HG03139 (cell line): ENCODE results near the gene SGPL1.
A peak's percentile ranks its signal among the peaks of the same experiment; 100 is the strongest.

ENCODE experiments used
- ATAC-seq: cut with Tn5 transposase; IDR thresholded peaks from one replicate; pipeline ENCODE4 v1.9.1; 2021; ENCODE audit not compliant: unreplicated experiment

SGPL1 gene

GRCh38 chr10:70809726-70810125, 6.0 kb upstream of the SGPL1 start:
- no peak for ATAC-seq

GRCh38 chr10:70810967-70811366, 4.8 kb upstream of the SGPL1 start:
- ATAC-seq, result no peak

DNA sequence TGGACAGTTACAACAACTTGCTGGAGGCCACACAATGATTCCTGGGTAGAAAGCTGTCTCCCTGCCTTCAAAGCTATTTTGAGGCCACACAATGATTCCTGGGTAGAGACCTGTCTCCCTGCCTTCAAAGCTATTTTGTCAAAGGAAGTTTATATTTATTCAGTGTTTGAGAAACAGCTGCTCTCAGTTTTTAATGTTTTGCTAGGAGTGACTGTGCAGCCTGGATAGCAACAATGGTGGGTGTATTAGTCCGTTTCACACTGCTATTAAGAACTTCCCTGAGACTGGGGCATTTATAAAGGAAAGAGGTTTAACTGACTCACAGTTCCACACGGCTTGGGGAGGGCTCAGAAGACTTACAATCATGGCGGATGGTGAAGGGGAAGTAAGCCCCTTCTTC, 3.9 kb upstream of the SGPL1 start:
- no peak for ATAC-seq

GRCh38 chr10:70812814-70813213, 2.9 kb upstream of the SGPL1 start:
- ATAC-seq, result no peak

GRCh38 chr10:70814126-70814525, 1.6 kb upstream of the SGPL1 start:
- no peak for ATAC-seq

- ATAC-seq, result peak; percentile 41
Measured at GRCh38 chr10:70816220-70816894, 609 bp downstream of the SGPL1 start.

DNA sequence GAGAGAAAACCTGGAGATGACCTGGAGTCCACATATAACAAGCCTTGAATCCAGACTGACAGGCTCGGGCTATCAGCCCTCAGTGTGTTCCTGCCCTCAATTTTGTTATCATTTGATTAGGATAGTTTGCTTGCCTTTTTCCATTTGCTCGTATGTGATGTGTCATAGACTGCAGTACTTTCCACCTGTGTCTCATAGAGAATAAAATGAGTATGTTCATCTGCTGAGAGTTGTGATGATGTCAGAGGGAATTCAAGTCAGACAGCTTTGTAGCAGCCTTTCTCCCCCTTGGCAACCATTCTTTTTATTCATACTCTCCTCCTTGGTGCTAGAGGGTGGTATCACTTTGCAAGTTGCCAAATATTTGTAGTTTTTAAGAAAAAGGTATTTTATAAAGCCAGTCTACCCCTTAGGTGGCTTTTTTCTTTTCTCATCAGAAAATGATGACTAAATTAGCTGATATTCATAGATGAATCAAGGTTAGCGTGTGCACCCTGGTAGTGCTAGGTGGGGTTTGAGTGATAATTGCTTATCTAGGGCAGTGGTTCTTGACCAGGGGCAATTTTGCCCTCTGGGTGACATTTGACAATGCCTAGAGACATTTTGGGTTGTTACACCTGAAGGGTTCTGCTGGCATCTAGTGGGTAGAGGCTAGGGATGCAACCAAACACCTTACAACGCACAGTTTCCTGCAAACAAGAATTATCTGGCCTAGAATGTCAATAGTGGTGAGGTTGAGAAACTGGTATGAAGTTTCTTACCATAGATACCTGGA, 5.4 kb downstream of the SGPL1 start:
- no peak for ATAC-seq

DNA sequence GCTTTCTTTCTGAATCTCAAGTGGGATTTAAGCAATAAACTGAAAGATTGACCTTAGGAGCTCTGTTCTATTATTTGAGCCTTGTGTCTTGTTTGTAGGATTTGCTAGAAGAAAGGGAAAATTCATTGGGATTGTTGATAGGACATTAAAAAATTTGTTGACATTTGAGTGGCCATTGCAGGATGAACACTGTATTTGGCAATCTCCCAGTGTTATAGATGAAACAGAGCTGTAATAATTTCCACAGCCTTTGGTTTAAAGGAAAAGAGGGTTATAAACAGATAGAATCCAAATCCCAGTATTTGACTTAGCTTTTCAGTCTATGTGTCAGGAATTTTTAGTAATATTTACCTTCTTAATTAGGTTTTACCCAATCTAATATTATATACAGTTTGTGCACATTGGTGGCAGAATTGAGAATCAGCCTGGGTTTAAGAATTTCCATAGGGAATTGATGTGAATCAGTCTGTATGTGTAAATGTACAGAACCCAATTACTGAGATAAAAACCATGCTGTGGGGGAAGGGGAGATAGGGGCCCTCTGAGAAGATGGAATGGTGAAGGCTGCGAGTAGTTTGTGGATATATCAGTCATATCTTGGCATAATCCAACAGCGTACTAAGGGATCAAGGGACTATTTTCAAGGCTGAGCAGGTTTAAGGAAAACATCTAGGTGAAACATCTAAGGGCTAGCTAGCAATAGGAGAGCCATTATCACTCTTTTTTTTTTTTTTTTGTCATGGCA, 6.5 kb downstream of the SGPL1 start:
- ATAC-seq, result no peak

- ATAC-seq, result no peak
Measured at GRCh38 chr10:70827086-70827757, 11.5 kb downstream of the SGPL1 start.

- no peak for ATAC-seq
Measured at GRCh38 chr10:70828923-70829322, 13.2 kb downstream of the SGPL1 start.

DNA sequence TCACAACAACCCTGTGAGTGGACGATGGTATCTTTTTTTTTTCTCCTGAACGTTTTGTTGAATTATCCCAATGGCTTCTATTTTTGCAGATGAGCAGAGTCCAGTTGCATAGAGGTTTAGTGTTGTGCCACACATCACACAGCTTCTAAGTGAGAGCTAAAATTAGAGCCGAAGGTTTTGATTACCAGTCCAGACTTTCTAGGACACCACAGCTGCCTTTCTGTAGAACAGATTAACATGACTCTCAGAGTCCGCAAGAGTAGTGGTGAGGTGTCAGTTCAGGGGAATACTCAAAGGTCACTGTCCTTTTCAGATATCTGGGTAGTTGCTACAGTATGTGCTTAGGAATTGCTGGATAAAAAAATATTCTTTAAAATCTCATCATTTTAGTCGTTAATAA, 13.8 kb downstream of the SGPL1 start:
- no peak for ATAC-seq

DNA sequence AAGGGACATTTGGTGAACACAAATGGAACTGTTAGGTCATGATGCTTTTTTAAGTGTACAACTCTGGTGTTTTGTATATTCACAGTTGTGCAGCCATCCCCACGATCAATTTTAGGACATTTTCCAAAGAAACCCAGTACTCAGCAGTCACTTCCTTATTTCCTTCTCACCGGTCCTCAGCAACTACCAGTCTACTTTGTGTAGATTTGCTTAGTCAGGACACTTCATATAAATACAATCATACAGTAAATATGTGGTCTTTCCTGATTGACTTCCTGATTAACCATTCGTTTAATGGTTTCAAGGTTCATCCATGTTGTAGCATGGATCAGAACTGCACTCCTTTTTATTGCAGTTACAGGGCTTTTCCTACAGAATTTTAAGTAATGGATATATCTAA, 14.4 kb downstream of the SGPL1 start:
- no peak for ATAC-seq

- ATAC-seq, result no peak
Measured at GRCh38 chr10:70832221-70832620, 16.5 kb downstream of the SGPL1 start.

DNA sequence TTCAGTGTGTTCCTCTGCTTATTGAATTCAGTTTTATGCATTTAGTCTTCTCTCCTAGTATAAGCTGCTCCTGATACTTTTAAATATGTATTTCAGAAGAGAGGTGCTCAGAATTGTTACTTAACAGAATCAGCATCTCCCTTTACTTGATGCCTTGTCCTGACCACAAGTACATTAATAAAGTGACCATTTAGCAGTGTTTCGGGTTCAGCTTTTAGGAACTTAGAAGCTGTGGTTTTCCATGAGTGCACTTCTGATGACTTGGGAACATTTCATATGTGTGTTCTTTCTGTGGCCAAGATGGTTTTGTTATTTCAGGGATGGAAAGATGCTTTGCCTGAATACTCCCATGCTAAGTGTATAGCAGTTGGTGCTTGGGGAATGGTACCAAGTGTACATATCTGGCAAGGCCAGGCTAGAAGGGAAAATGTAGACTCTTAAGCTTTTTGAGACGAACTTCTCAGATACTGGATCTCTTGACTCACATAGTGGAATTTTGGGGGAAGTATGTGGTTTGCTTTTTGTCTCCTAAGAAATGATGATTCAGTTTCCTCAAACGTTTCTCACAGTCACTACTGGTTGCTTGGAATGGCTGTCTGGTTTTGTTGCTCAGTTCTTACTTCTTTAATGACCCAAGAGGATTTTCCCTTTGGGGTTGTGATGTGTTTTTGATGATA, 17.2 kb downstream of the SGPL1 start:
- no peak for ATAC-seq

- no peak for ATAC-seq
Measured at GRCh38 chr10:70833601-70834000, 17.9 kb downstream of the SGPL1 start.

DNA sequence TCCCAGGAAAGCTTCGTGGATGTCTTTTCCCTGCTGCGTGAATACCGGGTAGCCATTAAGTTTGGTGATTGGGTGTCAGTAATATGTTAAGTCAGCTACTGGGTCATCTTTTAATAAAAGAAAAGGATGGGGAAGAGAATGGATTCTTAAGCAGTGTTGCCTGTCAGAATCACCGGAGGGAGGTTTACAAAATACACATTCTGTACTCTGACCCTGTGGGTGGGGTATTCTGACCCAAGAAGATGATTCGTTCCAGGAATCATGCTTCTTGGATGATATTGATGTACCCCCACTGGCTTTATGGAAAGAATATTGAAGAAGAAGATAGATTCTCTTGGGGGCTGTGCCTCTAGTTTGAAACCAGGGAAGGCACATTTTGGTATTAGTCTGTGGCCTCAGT, 18.3 kb downstream of the SGPL1 start:
- no peak for ATAC-seq

GRCh38 chr10:70834441-70835151, 18.8 kb downstream of the SGPL1 start:
- no peak for ATAC-seq

- ATAC-seq, result no peak
Measured at GRCh38 chr10:70836319-70836718, 20.6 kb downstream of the SGPL1 start.

GRCh38 chr10:70837660-70838059, 21.9 kb downstream of the SGPL1 start:
- no peak for ATAC-seq

DNA sequence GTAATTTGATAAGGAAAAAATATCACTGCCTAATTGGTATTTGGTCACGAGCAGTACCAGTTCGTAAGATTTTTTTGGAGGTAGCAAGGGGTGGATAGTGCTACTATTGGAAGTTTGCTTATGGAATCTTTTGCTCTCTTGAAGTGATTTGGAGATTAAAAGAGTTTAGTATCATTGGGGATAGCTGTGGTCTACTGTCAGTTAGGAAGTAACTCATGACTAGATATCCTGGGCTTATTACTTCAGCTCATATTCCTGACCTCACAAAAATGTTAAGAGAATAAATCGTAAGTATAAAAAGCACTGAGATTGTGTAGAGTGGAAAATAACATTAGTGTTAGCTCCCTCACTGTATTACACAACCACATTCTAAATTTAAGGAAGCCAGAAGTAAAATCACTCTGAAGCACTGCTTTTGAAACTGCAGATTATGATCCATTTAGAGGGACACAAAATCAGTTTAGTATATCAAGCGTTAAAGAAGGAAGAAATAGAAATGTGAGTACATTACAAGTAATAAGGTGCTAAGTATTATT, 22.6 kb downstream of the SGPL1 start:
- no peak for ATAC-seq
